MM.1S (cell line): ENCODE results near the gene DGCR8.

ENCODE experiments used
- DNase-seq: peaks from one replicate; pipeline ENCODE4 v3.0.0-alpha.2; 2015
- H2AFZ ChIP-seq: fragments of 300-600 bp; sonication (generic); 2 replicates; pipeline ENCODE4 v1.6.0; 2016; ENCODE audit warnings: antibody characterized with exemption, low read length
- H3F3A ChIP-seq: fragments of 300-600 bp; sonication (generic); 2 replicates; pipeline ENCODE4 v1.6.1; 2016; ENCODE audit warnings: mild to moderate bottlenecking, antibody characterized with exemption, low read length, moderate library complexity, mixed read lengths; ENCODE audit not compliant: insufficient read depth
- H3K27ac ChIP-seq: fragments of 300-600 bp; sonication (generic); 2 replicates; pipeline ENCODE4 v1.5.1; 2016; ENCODE audit warnings: mild to moderate bottlenecking, low read length
- H3K27me3 ChIP-seq: fragments of 300-600 bp; sonication (generic); replicated peaks from 2 replicates; pipeline ENCODE4 v1.6.0; 2016; ENCODE audit warnings: low read length; ENCODE audit not compliant: insufficient read depth
- H3K36me3 ChIP-seq: fragments of 300-600 bp; sonication (generic); replicated peaks from 2 replicates; pipeline ENCODE4 v1.6.1; 2016; ENCODE audit warnings: mild to moderate bottlenecking, low read length, mixed read lengths; ENCODE audit not compliant: insufficient read depth
- H3K4me1 ChIP-seq: fragments of 300-600 bp; sonication (generic); 2 replicates; pipeline ENCODE4 v1.6.1; 2016; ENCODE audit warnings: low read length, mixed read lengths
- H3K4me2 ChIP-seq: fragments of 300-600 bp; sonication (generic); 2 replicates; pipeline ENCODE4 v1.6.0; 2016; ENCODE audit warnings: low read depth, low read length
- H3K4me3 ChIP-seq: fragments of 300-600 bp; sonication (generic); 2 replicates; pipeline ENCODE4 v1.5.1; 2016; ENCODE audit warnings: low read length, mixed read lengths
- H3K79me2 ChIP-seq: fragments of 300-600 bp; sonication (generic); 2 replicates; pipeline ENCODE4 v1.6.1; 2016; ENCODE audit warnings: mixed run types, low read length, mixed read lengths
- H3K9ac ChIP-seq: fragments of 300-600 bp; sonication (generic); 2 replicates; pipeline ENCODE4 v1.6.1; 2016; ENCODE audit warnings: low read length, mixed read lengths
- H3K9me2 ChIP-seq: fragments of 300-600 bp; sonication (generic); replicated peaks from 2 replicates; pipeline ENCODE4 v1.6.1; 2016; ENCODE audit warnings: mild to moderate bottlenecking, low read length, mixed read lengths; ENCODE audit not compliant: insufficient read depth
- H3K9me3 ChIP-seq: fragments of 300-600 bp; sonication (generic); replicated peaks from 2 replicates; pipeline ENCODE4 v1.6.1; 2016; ENCODE audit warnings: mild to moderate bottlenecking, low read length, mixed read lengths; ENCODE audit not compliant: insufficient read depth
- H4K20me1 ChIP-seq: fragments of 300-600 bp; sonication (generic); 2 replicates; pipeline ENCODE4 v1.6.1; 2016; ENCODE audit warnings: mild to moderate bottlenecking, low read length, moderate library complexity, mixed read lengths; ENCODE audit not compliant: insufficient read depth
- CTCF ChIP-seq: fragments of 300-600 bp; sonication (generic); IDR thresholded peaks from 2 replicates; pipeline ENCODE4 v1.5.1; 2016; ENCODE audit warnings: antibody characterized with exemption, low read length, mixed read lengths
- EZH2 ChIP-seq: fragments of 300-600 bp; sonication (generic); optimal IDR thresholded peaks from 2 replicates; pipeline ENCODE3; 2017; ENCODE audit warnings: low read depth, mild to moderate bottlenecking, antibody characterized with exemption, low read length, mixed read lengths
- EZH2phosphoT487 ChIP-seq: fragments of 300-600 bp; sonication (generic); IDR thresholded peaks from 2 replicates; pipeline ENCODE4 v1.6.1; 2018; ENCODE audit warnings: antibody characterized with exemption, low read length

Gene DGCR8

GRCh38 chr22:20060700-20061480 lies 19.2 kb upstream of the DGCR8 start:
- Histone ChIP-seq H3F3A (no peaks in the 10 kb centered on the region), H3K9ac (no peak overlapping the region), H3K79me2 (no peaks in the 10 kb centered on the region), H2AFZ (no peak overlapping the region), H3K9me2 (no peaks in the 10 kb centered on the region), H3K36me3 (no peaks in the 10 kb centered on the region), H3K9me3 (no peaks in the 10 kb centered on the region), H3K4me3 (no peak overlapping the region), H3K27ac (no peak overlapping the region), H4K20me1 (no peaks in the 10 kb centered on the region), H3K4me2 (no peak overlapping the region), H3K4me1 (no peaks in the 10 kb centered on the region), H3K27me3 (no peaks in the 10 kb centered on the region)
- TF ChIP-seq EZH2phosphoT487 (no peak), CTCF (peak; percentile 10; the same call in 1 of the 2 replicates), EZH2 (no peak)
- DNase-seq: no peak

- no peak overlapping the region for H3K4me3 ChIP-seq
- no peaks in the 10 kb centered on the region for H3K79me2 ChIP-seq
- no peak for DNase-seq
- H3K9me3 ChIP-seq: no peaks in the 10 kb centered on the region
- no peaks in the 10 kb centered on the region for H3K36me3 ChIP-seq
- H2AFZ ChIP-seq: no peak overlapping the region
- H4K20me1 ChIP-seq: no peaks in the 10 kb centered on the region
- no peaks in the 10 kb centered on the region for H3F3A ChIP-seq
- no peak overlapping the region for H3K4me2 ChIP-seq
- H3K9ac ChIP-seq: no peak overlapping the region
- no peaks in the 10 kb centered on the region for H3K4me1 ChIP-seq
- H3K27ac ChIP-seq: no peak overlapping the region
- no peaks in the 10 kb centered on the region for H3K9me2 ChIP-seq
- no peaks in the 10 kb centered on the region for H3K27me3 ChIP-seq
- TF ChIP-seq EZH2: no peak
- TF ChIP-seq EZH2phosphoT487: no peak
- TF ChIP-seq CTCF: no peak
Observed at GRCh38 chr22:20061481-20061861, 18.6 kb upstream of the DGCR8 start.

GRCh38 chr22:20062043-20062765 lies 17.8 kb upstream of the DGCR8 start:
- Histone ChIP-seq H3K4me3 (no peak overlapping the region), H4K20me1 (no peaks in the 10 kb centered on the region), H3F3A (no peaks in the 10 kb centered on the region), H3K36me3 (no peaks in the 10 kb centered on the region), H3K9me3 (no peaks in the 10 kb centered on the region), H3K4me2 (no peak overlapping the region), H3K9ac (no peak overlapping the region), H2AFZ (no peak overlapping the region), H3K9me2 (no peaks in the 10 kb centered on the region), H3K27ac (no peak overlapping the region), H3K4me1 (no peaks in the 10 kb centered on the region), H3K79me2 (no peaks in the 10 kb centered on the region), H3K27me3 (no peaks in the 10 kb centered on the region)
- TF ChIP-seq EZH2phosphoT487 (no peak), EZH2 (no peak), CTCF (no peak)
- no peak for DNase-seq
